NCI-H226 (cell line): Measurements from ENCODE around the gene NBPF3.
A peak's percentile ranks its signal among the peaks of the same experiment; 100 is the strongest.
"Not testable (repeated sequence)": the region's sequence is repeated elsewhere in the genome, so short reads cannot be mapped to it uniquely, and the experiment has no call there.

Source experiments
- DNase-seq: peaks from one replicate; pipeline ENCODE4 v3.0.0-alpha.2; 2015

Gene NBPF3

GRCh38 chr1:21439345-21439720 lies 604 bp upstream of the NBPF3 start:
- DNase-seq: no peak

GRCh38 chr1:21440630-21441125 lies 741 bp downstream of the NBPF3 start:
- not testable (repeated sequence) for DNase-seq

- not testable (repeated sequence) for DNase-seq
These were observed 6.7 kb downstream of the NBPF3 start for GRCh38 chr1:21446647-21447046.

- DNase-seq: no peak
These were observed 7.4 kb downstream of the NBPF3 start for GRCh38 chr1:21447311-21447710.

GRCh38 chr1:21449906-21450305 lies 10.0 kb downstream of the NBPF3 start:
- DNase-seq: peak; percentile 24

- peak; percentile 75 for DNase-seq
These were observed 11.3 kb downstream of the NBPF3 start for GRCh38 chr1:21451212-21451611.

GRCh38 chr1:21451981-21452411 lies 12.1 kb downstream of the NBPF3 start:
- DNase-seq: peak; percentile 66

- DNase-seq: peak; percentile 56
These were observed 14.2 kb downstream of the NBPF3 start for GRCh38 chr1:21453964-21454614.

- not testable (repeated sequence) for DNase-seq
These were observed 15.0 kb downstream of the NBPF3 start for GRCh38 chr1:21454904-21455303.

GRCh38 chr1:21457654-21458053 lies 17.7 kb downstream of the NBPF3 start:
- no peak for DNase-seq

- DNase-seq: not testable (repeated sequence)
These were observed 25.2 kb downstream of the NBPF3 start for GRCh38 chr1:21465127-21465526.

GRCh38 chr1:21467946-21468345 lies 28.0 kb downstream of the NBPF3 start:
- DNase-seq: not testable (repeated sequence)

GRCh38 chr1:21468599-21468998 lies 28.7 kb downstream of the NBPF3 start:
- no peak for DNase-seq

- DNase-seq: no peak
These were observed 29.6 kb downstream of the NBPF3 start for GRCh38 chr1:21469581-21469980.

- no peak for DNase-seq
These were observed 32.9 kb downstream of the NBPF3 start for GRCh38 chr1:21472861-21473260.

- no peak for DNase-seq
These were observed 38.4 kb downstream of the NBPF3 start for GRCh38 chr1:21478356-21478755.

- not testable (repeated sequence) for DNase-seq
These were observed 43.9 kb downstream of the NBPF3 start for GRCh38 chr1:21483881-21484280.

GRCh38 chr1:21489146-21489545 lies 49.2 kb downstream of the NBPF3 start:
- no peak for DNase-seq

GRCh38 chr1:21490774-21491487 lies 51.0 kb downstream of the NBPF3 start:
- DNase-seq: peak; percentile 49

GRCh38 chr1:21491488-21492355 lies 51.8 kb downstream of the NBPF3 start:
- no peak for DNase-seq

GRCh38 chr1:21492356-21492625 lies 52.4 kb downstream of the NBPF3 start:
- DNase-seq: no peak

GRCh38 chr1:21494196-21494595 lies 54.3 kb downstream of the NBPF3 start:
- DNase-seq: no peak

GRCh38 chr1:21495225-21495820 lies 55.4 kb downstream of the NBPF3 start:
- no peak for DNase-seq
